ENCODE results near the gene PLAU.

PLAU gene

GRCh38 chr10:73887294-73888039 lies 23.5 kb upstream of the PLAU start:
- peak; percentile 99 for TF ChIP-seq TEAD4 (IDR thresholded peaks at IDR 0.05)
- TF ChIP-seq YY1 (IDR thresholded peaks at IDR 0.05; ENCODE audit: low read depth), result peak; percentile 4
- peak; percentile 95 for TF ChIP-seq TCF12 (IDR thresholded peaks at IDR 0.05; ENCODE audit: low read depth)
- TF ChIP-seq EGR1 (IDR thresholded peaks at IDR 0.05), result peak; percentile 49; the same call in 1 of the 2 replicates
- TF ChIP-seq RAD21 (IDR thresholded peaks at IDR 0.05; ENCODE audit: low read depth), result peak; percentile 23
- TF ChIP-seq USF1 (IDR thresholded peaks at IDR 0.05), result no peak
- TF ChIP-seq EP300 (IDR thresholded peaks at IDR 0.05; ENCODE audit: borderline replicate concordance), result peak; percentile 95
- no peak for TF ChIP-seq REST (IDR thresholded peaks at IDR 0.05; ENCODE audit: low read depth)
- no peak for TF ChIP-seq TAF1 (IDR thresholded peaks at IDR 0.05; ENCODE audit: low read depth)
- peak; percentile 99 for TF ChIP-seq NFIC (IDR thresholded peaks at IDR 0.05)
- TF ChIP-seq CREB1 (IDR thresholded peaks at IDR 0.05; ENCODE audit: low read depth), result no peak; the same call in 1 of the 2 replicates
- TF ChIP-seq CEBPB (IDR thresholded peaks at IDR 0.05), result no peak
- TF ChIP-seq FOXM1 (IDR thresholded peaks at IDR 0.05; ENCODE audit: borderline replicate concordance, low read depth), result peak; percentile 80
- peak; percentile 99 for TF ChIP-seq ZBTB7A (IDR thresholded peaks at IDR 0.05; ENCODE audit: low read depth)
- TF ChIP-seq MAX (IDR thresholded peaks at IDR 0.05), result peak; percentile 68

GRCh38 chr10:73888514-73888913 lies 22.4 kb upstream of the PLAU start:
- TF ChIP-seq EP300 (IDR thresholded peaks at IDR 0.05; ENCODE audit: borderline replicate concordance) (0 out of 2 replicates have a peak, but pooled peaks have one; percentile 16), RAD21 (IDR thresholded peaks at IDR 0.05; ENCODE audit: low read depth) (0 out of 2 replicates have a peak, but pooled peaks have one; percentile 16), USF1 (IDR thresholded peaks at IDR 0.05) (no peak), FOXM1 (IDR thresholded peaks at IDR 0.05; ENCODE audit: borderline replicate concordance, low read depth) (no peak), TCF12 (IDR thresholded peaks at IDR 0.05; ENCODE audit: low read depth) (no peak), YY1 (IDR thresholded peaks at IDR 0.05; ENCODE audit: low read depth) (0 out of 2 replicates have a peak, but pooled peaks have one; percentile 16), NFIC (IDR thresholded peaks at IDR 0.05) (peak; percentile 52), TEAD4 (IDR thresholded peaks at IDR 0.05) (peak; percentile 53)

GRCh38 chr10:73889014-73889413 lies 21.9 kb upstream of the PLAU start:
- no peak for TF ChIP-seq NFIC (IDR thresholded peaks at IDR 0.05)
- no peak for TF ChIP-seq ZBTB7A (IDR thresholded peaks at IDR 0.05; ENCODE audit: low read depth)
- no peak for TF ChIP-seq FOXM1 (IDR thresholded peaks at IDR 0.05; ENCODE audit: borderline replicate concordance, low read depth)
- 0 out of 2 replicates have a peak, but pooled peaks have one; percentile 29 for TF ChIP-seq YY1 (IDR thresholded peaks at IDR 0.05; ENCODE audit: low read depth)

GRCh38 chr10:73890261-73890660 lies 20.7 kb upstream of the PLAU start:
- no peak for TF ChIP-seq YY1 (IDR thresholded peaks at IDR 0.05; ENCODE audit: low read depth)
- TF ChIP-seq NFIC (IDR thresholded peaks at IDR 0.05), result peak; percentile 11; the same call in 1 of the 2 replicates

GRCh38 chr10:73891540-73891939 lies 19.4 kb upstream of the PLAU start:
- peak; percentile 62; the same call in 1 of the 2 replicates for TF ChIP-seq MAX (IDR thresholded peaks at IDR 0.05)
- TF ChIP-seq NFIC (IDR thresholded peaks at IDR 0.05), result no peak
- 0 out of 2 replicates have a peak, but pooled peaks have one; percentile 4 for TF ChIP-seq USF1 (IDR thresholded peaks at IDR 0.05)

- TF ChIP-seq USF1 (IDR thresholded peaks at IDR 0.05) (no peak), RAD21 (IDR thresholded peaks at IDR 0.05; ENCODE audit: low read depth) (no peak), REST (IDR thresholded peaks at IDR 0.05; ENCODE audit: low read depth) (no peak), CEBPB (IDR thresholded peaks at IDR 0.05) (no peak)
Measured at GRCh38 chr10:73892310-73893030, 18.5 kb upstream of the PLAU start.

Measured in Ishikawa (cell line).